T47D (cell line): ENCODE measurements around the gene NOS1.
"Not testable (repeated sequence)": the region's sequence is repeated elsewhere in the genome, so short reads cannot be mapped to it uniquely, and the experiment has no call there.

Experiments
- DNase-seq, 2 experiments: peaks; one replicate each; pipeline versions ENCODE4 v3.0.0 to v3.0.0-alpha.2; 2011 to 2012; ENCODE audit warnings: low read depth in 1 of 2, low spot score in 1 of 2
- JUND ChIP-seq: IDR thresholded peaks from 2 replicates; pipeline ENCODE4 v1.6.1; 2012; ENCODE audit warnings: low read depth
- in situ Hi-C: cut with HindIII; loops from 2 replicates; pipeline ENCODE4 v1.10.0; 2016; ENCODE audit warnings: low sequenced_read_pairs, low pct_unique_long_range_greater_than_20kb

NOS1 gene

DNA sequence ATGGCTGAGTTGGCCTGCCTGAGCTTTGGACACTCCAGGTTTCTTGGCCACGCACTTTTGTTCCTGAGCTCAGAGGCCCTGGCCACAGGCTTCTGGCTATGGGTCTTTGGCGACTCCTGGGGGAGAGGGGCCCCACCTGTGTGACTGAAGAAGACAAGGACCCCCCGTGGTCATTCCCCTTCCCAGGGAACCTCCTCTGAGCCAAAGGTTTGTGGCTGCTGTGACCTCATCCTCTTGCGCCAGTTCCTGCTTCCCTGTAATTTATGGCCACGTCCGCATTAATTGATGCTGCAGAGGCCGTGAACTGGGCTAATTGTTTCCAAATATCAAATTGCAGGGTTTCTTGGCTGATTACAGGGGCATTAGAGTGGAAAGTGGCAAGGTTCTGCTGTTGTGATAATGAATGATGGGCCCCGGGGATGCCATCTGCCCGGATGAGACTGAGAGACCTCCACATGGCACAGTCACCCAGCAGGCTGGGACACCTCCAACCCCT lies 27.6 kb upstream of the NOS1 start:
- no peak for DNase-seq
- TF ChIP-seq JUND: no peak
- in situ Hi-C loops: no loop called here

DNA sequence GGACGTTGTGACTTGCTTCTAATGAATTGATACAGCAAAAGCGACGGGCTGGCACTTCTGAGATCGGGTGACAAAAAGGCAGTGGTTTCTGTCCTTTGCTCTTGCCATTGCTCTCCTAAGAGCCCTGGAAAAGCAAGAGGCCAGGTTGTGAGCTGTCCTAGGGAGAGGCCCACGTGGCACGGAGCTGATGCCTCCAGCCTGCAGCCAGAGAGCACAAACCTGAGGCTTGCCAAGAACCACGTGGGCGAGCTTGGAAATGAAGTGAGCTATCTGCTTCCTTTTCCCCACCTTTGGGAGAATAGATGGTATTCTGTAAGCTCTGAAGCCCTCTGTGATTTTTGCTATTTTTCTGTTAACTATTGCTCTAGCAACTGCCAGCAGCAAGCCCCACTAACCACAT lies 26.4 kb upstream of the NOS1 start:
- in situ Hi-C loops: no loop called here
- no peak for DNase-seq
- no peak for TF ChIP-seq JUND

DNA sequence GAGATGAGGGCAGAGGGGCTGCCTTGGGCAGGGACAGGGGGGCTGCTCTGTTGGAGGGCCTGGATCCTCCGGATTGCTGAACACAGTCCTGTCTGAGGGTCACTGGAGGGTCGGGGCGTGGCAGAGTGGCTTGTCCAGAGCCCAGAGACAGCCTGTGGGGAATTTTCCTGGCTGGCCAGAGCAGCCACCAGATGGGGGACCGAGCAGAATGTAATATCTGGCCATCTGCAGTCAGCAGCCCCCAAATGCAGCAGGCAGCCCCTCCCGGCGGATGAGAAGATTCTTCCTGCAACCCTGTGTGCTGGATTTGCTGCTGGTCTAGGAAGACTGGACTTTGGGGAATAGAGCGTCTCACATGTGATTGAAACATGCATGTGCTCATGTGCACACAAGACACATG lies 23.3 kb upstream of the NOS1 start:
- no peak for TF ChIP-seq JUND
- no peak for DNase-seq
- in situ Hi-C loops: no loop called here

DNA sequence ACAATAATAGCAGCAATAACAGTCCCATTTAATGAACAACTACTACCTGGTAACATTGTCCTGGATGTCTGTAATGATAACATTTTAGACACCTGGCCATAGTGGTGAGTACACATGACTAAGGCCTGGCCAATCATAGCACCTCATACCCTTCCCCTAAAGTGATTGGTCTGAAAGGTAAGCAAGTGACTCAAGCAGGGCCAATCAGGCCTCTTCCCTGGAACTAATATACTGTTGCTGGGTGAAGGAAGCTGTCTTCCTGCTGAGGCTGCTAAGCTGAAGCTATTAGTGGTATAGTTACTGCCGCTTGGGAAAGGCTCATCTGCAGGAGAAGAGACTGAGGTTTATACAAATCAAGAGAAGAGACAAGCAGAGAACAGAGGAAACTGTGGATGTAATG lies 18.7 kb upstream of the NOS1 start:
- peak in 1 of 2 experiments; percentile 44 for DNase-seq
- in situ Hi-C loops: no loop called here
- TF ChIP-seq JUND: no peak

GRCh38 chr12:117377758-117378157 lies 16.3 kb upstream of the NOS1 start:
- no peak for TF ChIP-seq JUND
- peak in 1 of 2 experiments; percentile 71 for DNase-seq
- in situ Hi-C loops: no loop called here

- in situ Hi-C loops: no loop called here
- no peak for TF ChIP-seq JUND
- DNase-seq: no peak
Measured at GRCh38 chr12:117370588-117370987, 9.2 kb upstream of the NOS1 start.

DNA sequence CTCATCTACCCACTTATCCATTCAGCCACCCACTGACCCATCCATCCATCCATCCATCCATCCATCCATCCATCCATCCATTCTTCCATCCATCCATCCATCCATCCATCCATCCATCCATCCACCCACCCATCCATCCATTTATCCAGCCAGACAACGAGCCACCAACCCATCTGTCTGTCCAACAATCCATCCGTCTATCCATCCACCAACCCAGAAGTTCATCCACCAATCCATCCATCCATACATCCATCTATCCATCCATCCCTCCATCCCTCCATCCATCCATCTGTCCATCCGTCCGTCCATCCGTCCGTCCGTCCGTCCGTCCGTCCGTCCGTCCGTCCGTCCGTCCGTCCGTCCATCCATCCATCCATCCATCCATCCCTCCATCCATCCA lies 8.6 kb upstream of the NOS1 start:
- in situ Hi-C loops, DNase-seq: not testable (repeated sequence)

DNA sequence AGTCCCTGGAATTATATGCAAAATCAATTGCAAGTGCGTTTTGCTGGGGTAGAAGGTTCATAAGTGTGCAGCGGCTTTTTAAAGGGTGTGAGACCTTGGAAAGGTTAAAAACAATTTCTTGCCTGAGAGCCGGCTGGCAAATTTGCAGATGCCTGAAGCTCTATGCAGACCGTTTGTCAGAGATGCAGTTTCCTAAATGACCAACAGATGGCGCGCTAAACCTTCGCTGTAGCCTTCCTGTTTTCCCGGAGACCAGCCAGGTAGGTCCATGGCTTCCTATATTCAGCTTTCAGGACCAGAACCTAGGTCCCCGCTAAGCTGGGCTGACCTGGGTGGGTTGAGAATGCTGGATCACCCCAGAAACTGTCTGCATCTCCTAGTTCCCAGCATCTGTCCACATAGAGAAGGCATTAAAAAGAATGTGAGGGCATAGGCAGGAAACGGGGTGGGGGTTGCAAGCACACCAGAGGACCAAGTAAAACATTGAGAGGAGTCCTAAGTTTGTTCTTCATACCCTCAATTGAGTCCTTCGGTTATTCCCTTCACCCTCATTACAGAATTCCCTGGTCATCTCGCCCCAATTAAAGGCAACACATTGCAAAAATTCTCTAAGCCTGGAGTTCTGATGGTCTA lies 5.7 kb upstream of the NOS1 start:
- in situ Hi-C loops: no loop called here
- TF ChIP-seq JUND: no peak

GRCh38 chr12:117365049-117365616 lies 3.7 kb upstream of the NOS1 start:
- DNase-seq: no peak
- TF ChIP-seq JUND: no peak
- in situ Hi-C loops: no loop called here

More for the DNA sequence above, 5.7 kb upstream of the NOS1 start:
- peak; percentile 87 to 95 for DNase-seq

DNA sequence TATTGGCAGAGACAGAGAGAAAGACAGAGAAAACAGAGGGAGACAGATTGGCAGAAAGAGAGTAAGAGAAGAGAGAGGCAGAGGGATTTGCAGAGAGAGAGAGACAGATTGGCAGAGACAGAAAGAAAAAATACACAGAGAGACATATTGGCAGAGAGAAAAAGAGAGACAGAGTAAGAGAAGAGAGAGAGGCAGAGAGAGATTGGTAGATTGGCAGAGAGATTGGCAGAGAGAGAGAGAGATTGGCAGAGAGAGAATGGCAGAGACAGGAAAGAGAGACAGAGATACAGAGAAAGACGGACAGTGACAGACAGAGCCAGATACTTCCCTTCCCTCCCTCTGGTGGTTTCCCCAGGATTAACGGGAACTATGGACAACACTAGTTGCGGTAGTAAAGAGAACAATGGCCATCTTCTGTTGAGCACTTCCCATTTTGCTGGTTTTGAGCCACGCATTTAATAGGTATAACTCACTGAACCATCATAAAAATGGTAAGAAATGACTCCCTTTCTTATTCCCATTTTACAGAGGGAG lies 2.6 kb upstream of the NOS1 start:
- in situ Hi-C loops: no loop called here
- no peak for TF ChIP-seq JUND
- peak; percentile 47 to 48 for DNase-seq

GRCh38 chr12:117363056-117363662 lies 1.7 kb upstream of the NOS1 start:
- TF ChIP-seq JUND: no peak
- in situ Hi-C loops: no loop called here
- no peak for DNase-seq

- no peak for DNase-seq
- in situ Hi-C loops: no loop called here
- no peak for TF ChIP-seq JUND
Measured at GRCh38 chr12:117362391-117362790, 965 bp upstream of the NOS1 start.

- no peak for DNase-seq
- TF ChIP-seq JUND: no peak
- in situ Hi-C loops: no loop called here
Measured at GRCh38 chr12:117361905-117362304, 479 bp upstream of the NOS1 start.
